Measurements from ENCODE around the gene LSM12.

LSM12 gene

GRCh38 chr17:44113382-44113781 lies 46.9 kb upstream of the LSM12 start:
- no peaks in the 10 kb centered on the region for H3K36me3 ChIP-seq (replicated peaks; ENCODE audit: insufficient read depth, low read length)
- H4K20me1 ChIP-seq (ENCODE audit: insufficient read depth, low read length) = no peaks in the 10 kb centered on the region
- no peak overlapping the region for H3K27ac ChIP-seq (ENCODE audit: low read length)
- H3K27me3 ChIP-seq (replicated peaks; ENCODE audit: insufficient read depth, low read length) = no peaks in the 10 kb centered on the region
- no peaks in the 10 kb centered on the region for H3K9me3 ChIP-seq (replicated peaks; ENCODE audit: insufficient read depth, low read length)
- H3F3A ChIP-seq (ENCODE audit: insufficient read depth, low read length) = no peaks in the 10 kb centered on the region
- H3K4me1 ChIP-seq (ENCODE audit: low read length) = peaks cover 22% of the 10 kb centered on the region
- H3K4me3 ChIP-seq (ENCODE audit: low read length) = no peak overlapping the region
- peaks cover 87% of the 10 kb centered on the region for H3K79me2 ChIP-seq (ENCODE audit: low read length)
- no peak overlapping the region for H2AFZ ChIP-seq (ENCODE audit: low read length)
- H3K9me2 ChIP-seq (replicated peaks; ENCODE audit: insufficient read depth, low read length) = no peaks in the 10 kb centered on the region
- H3K4me2 ChIP-seq (ENCODE audit: low read depth, low read length) = no peak overlapping the region
- TF ChIP-seq CTCF (IDR thresholded peaks at IDR 0.05; ENCODE audit: low read length) (no peak), EZH2phosphoT487 (IDR thresholded peaks at IDR 0.05; ENCODE audit: low read length) (no peak), EZH2 (optimal IDR thresholded peaks at IDR 0.05; ENCODE audit: low read depth, low read length) (no peak)
- no peak for DNase-seq
- H3K9ac ChIP-seq (ENCODE audit: low read length) = no peak overlapping the region

GRCh38 chr17:44112284-44113280 lies 46.1 kb upstream of the LSM12 start:
- H4K20me1 ChIP-seq (ENCODE audit: insufficient read depth, low read length) = no peaks in the 10 kb centered on the region
- H3K9ac ChIP-seq (ENCODE audit: low read length) = no peak overlapping the region
- no peak overlapping the region for H3K4me3 ChIP-seq (ENCODE audit: low read length)
- no peaks in the 10 kb centered on the region for H3K9me2 ChIP-seq (replicated peaks; ENCODE audit: insufficient read depth, low read length)
- DNase-seq = no peak
- peaks cover 87% of the 10 kb centered on the region for H3K79me2 ChIP-seq (ENCODE audit: low read length)
- TF ChIP-seq CTCF (IDR thresholded peaks at IDR 0.05; ENCODE audit: low read length) (no peak), EZH2 (optimal IDR thresholded peaks at IDR 0.05; ENCODE audit: low read depth, low read length) (no peak), EZH2phosphoT487 (IDR thresholded peaks at IDR 0.05; ENCODE audit: low read length) (no peak)
- H3K27me3 ChIP-seq (replicated peaks; ENCODE audit: insufficient read depth, low read length) = no peaks in the 10 kb centered on the region
- no peak overlapping the region for H2AFZ ChIP-seq (ENCODE audit: low read length)
- H3K36me3 ChIP-seq (replicated peaks; ENCODE audit: insufficient read depth, low read length) = no peaks in the 10 kb centered on the region
- no peaks in the 10 kb centered on the region for H3K9me3 ChIP-seq (replicated peaks; ENCODE audit: insufficient read depth, low read length)
- no peaks in the 10 kb centered on the region for H3F3A ChIP-seq (ENCODE audit: insufficient read depth, low read length)
- peak overlapping the region; percentile 85 for H3K4me2 ChIP-seq (ENCODE audit: low read depth, low read length)
- no peak overlapping the region for H3K27ac ChIP-seq (ENCODE audit: low read length)
- H3K4me1 ChIP-seq (ENCODE audit: low read length) = peaks cover 22% of the 10 kb centered on the region

GRCh38 chr17:44111777-44112176 lies 45.3 kb upstream of the LSM12 start:
- H2AFZ ChIP-seq (ENCODE audit: low read length) = no peak overlapping the region
- no peaks in the 10 kb centered on the region for H3K9me2 ChIP-seq (replicated peaks; ENCODE audit: insufficient read depth, low read length)
- H3F3A ChIP-seq (ENCODE audit: insufficient read depth, low read length) = no peaks in the 10 kb centered on the region
- H3K4me1 ChIP-seq (ENCODE audit: low read length) = peaks cover 22% of the 10 kb centered on the region
- H3K9ac ChIP-seq (ENCODE audit: low read length) = peak overlapping the region; percentile 65; the same call in 1 of the 2 replicates
- no peaks in the 10 kb centered on the region for H3K27me3 ChIP-seq (replicated peaks; ENCODE audit: insufficient read depth, low read length)
- no peaks in the 10 kb centered on the region for H3K9me3 ChIP-seq (replicated peaks; ENCODE audit: insufficient read depth, low read length)
- H3K4me3 ChIP-seq (ENCODE audit: low read length) = peak overlapping the region; percentile 87
- H3K4me2 ChIP-seq (ENCODE audit: low read depth, low read length) = peak overlapping the region; percentile 85
- no peaks in the 10 kb centered on the region for H3K36me3 ChIP-seq (replicated peaks; ENCODE audit: insufficient read depth, low read length)
- no peaks in the 10 kb centered on the region for H4K20me1 ChIP-seq (ENCODE audit: insufficient read depth, low read length)
- H3K79me2 ChIP-seq (ENCODE audit: low read length) = peaks cover 88% of the 10 kb centered on the region
- H3K27ac ChIP-seq (ENCODE audit: low read length) = peak overlapping the region; percentile 32; the same call in 1 of the 2 replicates
- TF ChIP-seq CTCF (IDR thresholded peaks at IDR 0.05; ENCODE audit: low read length) (no peak), EZH2 (optimal IDR thresholded peaks at IDR 0.05; ENCODE audit: low read depth, low read length) (no peak), EZH2phosphoT487 (IDR thresholded peaks at IDR 0.05; ENCODE audit: low read length) (no peak)
- no peak for DNase-seq
